Hypothalamus (tissue), 51 donors: Measurements from ENCODE around the gene SLC30A5.

ENCODE experiments used
- DNase-seq, 51 donors: peaks; one replicate each; lab custom pipeline; 2025; lab: John Stamatoyannopoulos, UW

SLC30A5 gene

GRCh38 chr5:69166686-69167492, 73.1 kb downstream of the SLC30A5 start, which contains the start of gene CCNB1:
Gene CCNB1 (plus strand): TSS chr5:69167150. CDS start chr5:69167263, 113 bp downstream.
- peak; percentile 72 to 98 (median 95) for DNase-seq

- DNase-seq = no peak
Measured at GRCh38 chr5:69167493-69167855, 73.7 kb downstream of the SLC30A5 start.

GRCh38 chr5:69167929-69168328, 74.1 kb downstream of the SLC30A5 start:
- no peak for DNase-seq

GRCh38 chr5:69170495-69170894, 76.7 kb downstream of the SLC30A5 start:
- DNase-seq = no peak

- DNase-seq = no peak
Measured at GRCh38 chr5:69170969-69171368, 77.2 kb downstream of the SLC30A5 start.
